B cell (primary cell): ENCODE results near the gene TMEM156.

Experiments
- EZH2 ChIP-seq: IDR thresholded peaks from 2 replicates; pipeline ENCODE4 v1.6.1; 2012; ENCODE audit warnings: borderline replicate concordance, low read depth, mild to moderate bottlenecking, moderate library complexity, low read length; ENCODE audit not compliant: insufficient read depth, poor library complexity, severe bottlenecking
- TF ChIP-seq, protein P1 (sequence below): fragments of 200-600 bp; IDR thresholded peaks from one replicate; pipeline ENCODE4 v1.8.0; 2022; ENCODE audit warnings: antibody characterized with exemption, mild to moderate bottlenecking

DNA sequence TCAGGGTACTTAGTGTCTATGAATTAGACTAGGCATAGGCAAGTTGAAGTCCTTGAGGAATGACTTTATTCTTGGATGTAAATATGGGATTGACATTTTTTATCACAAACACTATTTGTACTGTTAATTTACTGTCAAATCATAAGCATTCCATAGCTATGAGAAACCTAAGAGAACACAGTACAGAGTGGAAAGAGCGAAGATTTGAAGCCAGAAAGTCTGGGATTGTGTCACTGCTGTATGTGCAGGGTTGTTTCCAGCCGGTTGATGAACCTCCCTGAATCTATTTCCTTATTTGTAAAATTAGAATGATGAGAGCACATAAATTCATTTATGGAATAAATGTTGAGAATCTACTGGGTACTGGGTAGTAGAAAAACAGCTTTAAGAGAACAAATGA, 15.5 kb upstream of the TMEM156 start:
- TF ChIP-seq, protein P1, sequence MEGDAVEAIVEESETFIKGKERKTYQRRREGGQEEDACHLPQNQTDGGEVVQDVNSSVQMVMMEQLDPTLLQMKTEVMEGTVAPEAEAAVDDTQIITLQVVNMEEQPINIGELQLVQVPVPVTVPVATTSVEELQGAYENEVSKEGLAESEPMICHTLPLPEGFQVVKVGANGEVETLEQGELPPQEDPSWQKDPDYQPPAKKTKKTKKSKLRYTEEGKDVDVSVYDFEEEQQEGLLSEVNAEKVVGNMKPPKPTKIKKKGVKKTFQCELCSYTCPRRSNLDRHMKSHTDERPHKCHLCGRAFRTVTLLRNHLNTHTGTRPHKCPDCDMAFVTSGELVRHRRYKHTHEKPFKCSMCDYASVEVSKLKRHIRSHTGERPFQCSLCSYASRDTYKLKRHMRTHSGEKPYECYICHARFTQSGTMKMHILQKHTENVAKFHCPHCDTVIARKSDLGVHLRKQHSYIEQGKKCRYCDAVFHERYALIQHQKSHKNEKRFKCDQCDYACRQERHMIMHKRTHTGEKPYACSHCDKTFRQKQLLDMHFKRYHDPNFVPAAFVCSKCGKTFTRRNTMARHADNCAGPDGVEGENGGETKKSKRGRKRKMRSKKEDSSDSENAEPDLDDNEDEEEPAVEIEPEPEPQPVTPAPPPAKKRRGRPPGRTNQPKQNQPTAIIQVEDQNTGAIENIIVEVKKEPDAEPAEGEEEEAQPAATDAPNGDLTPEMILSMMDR: no peak
- no peak for TF ChIP-seq EZH2
